H1 (cell line): ENCODE measurements around the gene GCKR. TPM values are rescaled to one million over a fixed set of nuclear protein-coding genes. Genes with fewer than 3 reads are reported as not detected.

ENCODE experiments used
- CTCF ChIA-PET: fragments of 300-600 bp; sonication (Branson Sonifier 250); formaldehyde crosslinking; loops from one replicate; lab custom pipeline; 2021; ENCODE audit not compliant: partially characterized antibody; lab: Charles Lee
- POLR2A ChIA-PET: fragments of 300-600 bp; sonication (Branson Sonifier 250); formaldehyde crosslinking; loops from one replicate; lab custom pipeline; 2021; ENCODE audit warnings: inconsistent platforms; ENCODE audit not compliant: partially characterized antibody; lab: Charles Lee
- DNase-seq, 2 experiments: peaks; one replicate each; pipeline versions ENCODE4 v3.0.0 to v3.0.0-alpha.2; 2010 to 2022; ENCODE audit warnings: low spot score in 2 of 2, low read depth in 1 of 2, mixed read lengths in 1 of 2
- FAIRE-seq: peaks from 2 replicates; lab custom pipeline; 2011; peaks lifted over from hg19 to GRCh38; lab: Jason Lieb, UNC
- H2AFZ ChIP-seq: 2 replicates; pipeline ENCODE4 v1.8.1; 2012; ENCODE audit warnings: low read length, inconsistent platforms
- H2AK5ac ChIP-seq: 2 replicates; pipeline ENCODE4 v1.6.1; 2013; ENCODE audit warnings: low read depth, low read length
- H2BK120ac ChIP-seq: replicated peaks from 2 replicates; pipeline ENCODE3; 2013; ENCODE audit warnings: low read depth, low read length, inconsistent platforms
- H2BK12ac ChIP-seq: 2 replicates; pipeline ENCODE4 v1.6.1; 2013; ENCODE audit warnings: low read depth, low read length
- H2BK15ac ChIP-seq: 2 replicates; pipeline ENCODE4 v1.6.1; 2013; ENCODE audit warnings: low read length
- H2BK20ac ChIP-seq: 2 replicates; pipeline ENCODE4 v1.6.1; 2013; ENCODE audit warnings: low read length
- H2BK5ac ChIP-seq: 2 replicates; pipeline ENCODE4 v1.6.1; 2013; ENCODE audit warnings: low read depth, low read length
- H3K14ac ChIP-seq: 2 replicates; pipeline ENCODE4 v1.6.1; 2013; ENCODE audit warnings: inconsistent platforms; ENCODE audit not compliant: insufficient read length
- H3K18ac ChIP-seq: 2 replicates; pipeline ENCODE4 v1.6.1; 2013; ENCODE audit warnings: low read length; ENCODE audit errors: extremely low read depth
- H3K23ac ChIP-seq: 2 replicates; pipeline ENCODE4 v1.6.1; 2013; ENCODE audit warnings: inconsistent platforms; ENCODE audit not compliant: insufficient read length
- H3K23me2 ChIP-seq: 2 replicates; pipeline ENCODE4 v1.6.1; 2013; ENCODE audit warnings: low read depth, low read length
- H3K27ac ChIP-seq: 2 replicates; pipeline ENCODE4 v1.6.1; 2011; ENCODE audit warnings: low read depth, low read length, inconsistent platforms
- H3K27me3 ChIP-seq, 4 experiments: replicated peaks in 1 of 4; 1 replicate in 1 of 4; 2 replicates in 3 of 4; pipeline versions ENCODE4 v1.6.1 to v1.8.1; 2011 to 2013; ENCODE audit warnings: low read length in 3 of 4, mild to moderate bottlenecking in 3 of 4, inconsistent platforms in 2 of 4, mixed read lengths in 2 of 4, moderate library complexity in 1 of 4; ENCODE audit not compliant: control insufficient read depth in 3 of 4, insufficient read depth in 3 of 4; ENCODE audit errors: extremely low read depth in 1 of 4
- H3K36me3 ChIP-seq, 4 experiments: 2 replicates each; pipeline versions ENCODE4 v1.6.1 to v1.8.1; 2011 to 2013; ENCODE audit warnings: mild to moderate bottlenecking in 4 of 4, low read length in 3 of 4, moderate library complexity in 2 of 4, control low read depth in 1 of 4, inconsistent platforms in 1 of 4; ENCODE audit not compliant: insufficient read depth in 4 of 4, control insufficient read depth in 2 of 4
- H3K4ac ChIP-seq: replicated peaks from 2 replicates; pipeline ENCODE3; 2013; ENCODE audit warnings: low read length, low read depth, mixed read lengths, inconsistent platforms; ENCODE audit not compliant: insufficient read length
- H3K4me1 ChIP-seq, 4 experiments: replicated peaks in 1 of 4; 1 replicate in 1 of 4; 2 replicates in 3 of 4; pipeline versions ENCODE4 v1.6.1 to v1.8.1; 2011 to 2013; ENCODE audit warnings: low read length in 3 of 4, inconsistent platforms in 2 of 4, mixed read lengths in 1 of 4; ENCODE audit not compliant: insufficient read depth in 4 of 4, control insufficient read depth in 3 of 4
- H3K4me2 ChIP-seq, 2 experiments: 2 replicates each; pipeline versions ENCODE4 v1.6.1 to v1.8.1; 2011 to 2013; ENCODE audit warnings: low read depth in 2 of 2, low read length in 2 of 2, control low read depth in 1 of 2, inconsistent platforms in 1 of 2, mild to moderate bottlenecking in 1 of 2; ENCODE audit not compliant: insufficient read depth in 1 of 2
- H3K4me3 ChIP-seq, 4 experiments: fragments of 200-600, 300-600 bp in 1 of 4; sonication (generic), shearing (Covaris generic), sonication (Bioruptor Twin) in 1 of 4; 2 replicates each; pipeline versions ENCODE4 v1.5.1 to v1.8.1; 2011 to 2016; ENCODE audit warnings: low read length in 4 of 4, low read depth in 3 of 4, control low read depth in 2 of 4, inconsistent platforms in 2 of 4, mild to moderate bottlenecking in 2 of 4, mixed read lengths in 1 of 4, moderate library complexity in 1 of 4; ENCODE audit not compliant: insufficient read depth in 2 of 4; ENCODE audit errors: extremely low read depth in 1 of 4
- H3K56ac ChIP-seq: replicated peaks from 2 replicates; pipeline ENCODE3; 2013; ENCODE audit warnings: low read depth, mild to moderate bottlenecking, mixed read lengths, low read length, inconsistent platforms; ENCODE audit not compliant: insufficient read length
- H3K79me1 ChIP-seq: 2 replicates; pipeline ENCODE4 v1.6.1; 2013; ENCODE audit warnings: low read depth, low read length, control low read depth
- H3K79me2 ChIP-seq, 2 experiments: 2 replicates each; pipeline versions ENCODE4 v1.6.1 to v1.8.1; 2012 to 2013; ENCODE audit warnings: low read length in 2 of 2, mild to moderate bottlenecking in 2 of 2, inconsistent platforms in 1 of 2; ENCODE audit not compliant: insufficient read depth in 2 of 2, control insufficient read depth in 1 of 2
- H3K9ac ChIP-seq, 4 experiments: replicated peaks in 1 of 4; 1 replicate in 1 of 4; 2 replicates in 3 of 4; pipeline versions ENCODE4 v1.6.1 to v1.8.1; 2011 to 2013; ENCODE audit warnings: low read depth in 3 of 4, low read length in 3 of 4, control low read depth in 2 of 4, mild to moderate bottlenecking in 2 of 4, moderate library complexity in 2 of 4, inconsistent platforms in 1 of 4; ENCODE audit errors: extremely low read depth in 1 of 4
- H3K9me3 ChIP-seq, 2 experiments: 2 replicates each; pipeline versions ENCODE4 v1.6.1 to v1.8.1; 2012 to 2013; ENCODE audit warnings: mild to moderate bottlenecking in 2 of 2, moderate library complexity in 2 of 2, control low read depth in 1 of 2, inconsistent platforms in 1 of 2, low read depth in 1 of 2, low read length in 1 of 2, mixed read lengths in 1 of 2; ENCODE audit not compliant: insufficient read depth in 2 of 2
- H4K20me1 ChIP-seq, 2 experiments: replicated peaks in 1 of 2; 2 replicates each; pipeline versions ENCODE3 to v1.8.1; 2011 to 2013; ENCODE audit warnings: inconsistent platforms in 2 of 2, low read length in 2 of 2, mild to moderate bottlenecking in 1 of 2; ENCODE audit not compliant: insufficient read depth in 2 of 2, control insufficient read depth in 1 of 2
- H4K5ac ChIP-seq: 2 replicates; pipeline ENCODE4 v1.6.1; 2013; ENCODE audit warnings: low read length, low read depth, mixed read lengths, inconsistent platforms; ENCODE audit not compliant: insufficient read length
- H4K8ac ChIP-seq: 2 replicates; pipeline ENCODE4 v1.8.0; 2013; ENCODE audit warnings: mild to moderate bottlenecking, moderate library complexity, low read length, inconsistent platforms; ENCODE audit not compliant: insufficient read depth; ENCODE audit errors: extremely low read depth
- H4K91ac ChIP-seq: replicated peaks from 2 replicates; pipeline ENCODE3; 2013; ENCODE audit warnings: low read length, mixed read lengths, inconsistent platforms; ENCODE audit not compliant: insufficient read length
- KDM5A ChIP-seq: fragments of 200-600 bp; IDR thresholded peaks from 2 replicates; pipeline ENCODE4 v1.7.1; 2012; ENCODE audit warnings: mild to moderate bottlenecking, low read length, inconsistent platforms, mixed read lengths
- RXRA ChIP-seq: IDR thresholded peaks from 2 replicates; pipeline ENCODE4 v1.6.1; 2011; ENCODE audit warnings: low read depth, mild to moderate bottlenecking, low read length, moderate library complexity; ENCODE audit not compliant: insufficient read depth
- TAF1 ChIP-seq: IDR thresholded peaks from 2 replicates; pipeline ENCODE4 v1.6.1; 2011; ENCODE audit warnings: mild to moderate bottlenecking, low read depth, low read length
- WGBS, 2 experiments: shearing (Covaris generic) in 1 of 2; methylation state at CpG; one replicate each; pipeline versions ENCODE4 v1.1.6 to v1.1.7; 2013 to 2015; ENCODE audit warnings: low lambda C conversion rate in 2 of 2, mixed read lengths in 2 of 2, inconsistent platforms in 1 of 2, low coverage in 1 of 2, missing lambda C conversion rate in 1 of 2; ENCODE audit not compliant: insufficient replicate concordance in 2 of 2, insufficient coverage in 1 of 2, insufficient read length in 1 of 2; ENCODE audit errors: extremely low coverage in 1 of 2, missing lambda C conversion rate in 1 of 2; 5-methylcytosine and 5-hydroxymethylcytosine counted together
- polyA plus RNA-seq, 7 experiments: library from polyadenylated mRNA; depleted of rRNA in 3 of 7; stranded (reverse) in 5 of 7; unstranded in 2 of 7; fragments of >200 nt in 5 of 7; fragments of 200-250 nt in 2 of 7; gene quantifications; 1 replicate in 5 of 7; 2 replicates in 1 of 7; 4 replicates in 1 of 7; pipeline versions ENCODE4 v1.2.1 to v1.2.3, GENCODE V29; 2011 to 2013; ENCODE audit warnings: missing spikeins in 2 of 7, mixed read lengths in 2 of 7
- total RNA-seq: library from RNA; stranded (reverse); fragmentation: NEBNext Ultra II Directional; extraction: Animal tissue kit (Norgen Biotek cat#: 25700); gene quantifications from 2 replicates; pipeline ENCODE4 v1.2.1, GENCODE V29; 2021

GCKR gene
- total and polyA plus RNA-seq, 2 of the 8 experiments (the other 6 are each of a cell fraction or from before 2014, with no cell fraction given): 0.30 to 1.2 TPM

DNA sequence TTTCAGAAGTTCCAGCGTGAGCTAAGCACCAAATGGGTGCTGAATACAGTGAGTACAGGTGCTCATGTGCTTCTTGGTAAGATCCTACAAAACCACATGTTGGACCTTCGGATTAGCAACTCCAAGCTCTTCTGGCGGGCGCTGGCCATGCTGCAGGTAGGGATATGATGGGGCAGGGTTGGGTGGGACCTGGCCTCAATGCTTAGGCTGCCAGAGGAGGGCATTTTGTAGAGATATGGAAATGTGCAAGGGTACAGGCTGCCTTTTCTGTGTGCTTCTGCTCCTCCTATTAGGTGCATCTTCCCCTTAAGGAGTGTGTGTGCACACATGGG lies 22.1 kb downstream of the GCKR start:
- no peaks in the 10 kb centered on the region for H4K20me1 ChIP-seq
- no peak overlapping the region for H3K4me3 ChIP-seq
- no peaks in the 10 kb centered on the region; the same call in 1 of the 2 replicates for H3K23me2 ChIP-seq
- no peaks in the 10 kb centered on the region for H3K4me1 ChIP-seq
- H2AK5ac ChIP-seq: no peak overlapping the region
- ChIA-PET CTCF (interaction anchor here (0.7 kb wide), 1 partner anchor 1489 kb away, joined by 3 read pairs; no protein-coding TSS in a partner anchor), POLR2A (no interaction called here)
- WGBS, 2 experiments: 88% methylated on average over 4 of the region's 4 CpGs; no CpG with 5 or more reads in 1 of the 2 experiments
- H3K14ac ChIP-seq: no peak overlapping the region
- no peak overlapping the region for H3K9ac ChIP-seq
- no peak overlapping the region for H3K4ac ChIP-seq
- no peak overlapping the region for H2BK5ac ChIP-seq
- no peak overlapping the region for H4K5ac ChIP-seq
- no peak overlapping the region for H4K8ac ChIP-seq
- H3K27me3 ChIP-seq: no peaks in the 10 kb centered on the region
- no peak overlapping the region for H3K4me2 ChIP-seq
- no peaks in the 10 kb centered on the region for H3K79me1 ChIP-seq
- H4K91ac ChIP-seq: no peak overlapping the region
- H2BK120ac ChIP-seq: no peak overlapping the region
- no peak overlapping the region for H3K27ac ChIP-seq
- H3K36me3 ChIP-seq: no peaks in the 10 kb centered on the region
- no peak for DNase-seq
- H2BK12ac ChIP-seq: no peak overlapping the region
- H3K23ac ChIP-seq: no peak overlapping the region
- H3K56ac ChIP-seq: no peak overlapping the region
- no peak overlapping the region for H3K18ac ChIP-seq
- H3K9me3 ChIP-seq: no peaks in the 10 kb centered on the region
- H3K79me2 ChIP-seq: no peaks in the 10 kb centered on the region
- no peak for FAIRE-seq
- no peak overlapping the region for H2AFZ ChIP-seq
- H2BK20ac ChIP-seq: no peak overlapping the region
- no peak overlapping the region for H2BK15ac ChIP-seq
- no peak for TF ChIP-seq KDM5A
- TF ChIP-seq TAF1: no peak
- TF ChIP-seq RXRA: no peak
